ENCODE results near the gene COL4A1. TPM values are rescaled to one million over a fixed set of nuclear protein-coding genes. Genes with fewer than 3 reads are reported as not detected.

The COL4A1 gene
- total RNA-seq, 2 donors from 2014 or later: 80.4 to 253 TPM

GRCh38 chr13:110310541-110311442 lies 3.8 kb upstream of the COL4A1 start:
- DNase-seq (no peak), ATAC-seq (no peak)
- WGBS, 2 donors: 59 to 70% methylated on average over 9 to 14 of the region's 14 CpGs
- no peak overlapping the region for H3K4me3 ChIP-seq
- intact Hi-C loops (cut with DNase I): no loop called here
- no peak for TF ChIP-seq POLR2A (IDR thresholded peaks at IDR 0.05)
- no peak for TF ChIP-seq CTCF (IDR thresholded peaks at IDR 0.05)
- H3K36me3 ChIP-seq (replicated peaks in 1 of 2; ENCODE audit: insufficient read depth in 1 of 2, low read depth in 2 of 2): no peaks in the 10 kb centered on the region
- peak overlapping the region in 1 of 4 donors; percentile 5 for H3K27ac ChIP-seq
- H3K4me1 ChIP-seq: peaks cover 57% of the 10 kb centered on the region
- no peaks in the 10 kb centered on the region for H3K9me3 ChIP-seq
- peaks cover 0 to 6% of the 10 kb centered on the region in 2 donors for H3K27me3 ChIP-seq

- ATAC-seq (no peak), DNase-seq (no peak)
- peak overlapping the region in 2 of 4 donors; percentile 77 to 82 for H3K27ac ChIP-seq
- 79 to 80% methylated on average over 16 of the region's 16 CpGs for WGBS, 2 donors
- no peak overlapping the region for H3K4me3 ChIP-seq
- H3K36me3 ChIP-seq (replicated peaks in 1 of 2; ENCODE audit: insufficient read depth in 1 of 2, low read depth in 2 of 2): no peaks in the 10 kb centered on the region
- TF ChIP-seq CTCF (IDR thresholded peaks at IDR 0.05) (no peak), POLR2A (IDR thresholded peaks at IDR 0.05) (no peak)
- intact Hi-C loops (cut with DNase I): no loop called here
- H3K9me3 ChIP-seq: no peaks in the 10 kb centered on the region
- peaks cover 0 to 6% of the 10 kb centered on the region in 2 donors for H3K27me3 ChIP-seq
- peaks cover 57% of the 10 kb centered on the region for H3K4me1 ChIP-seq
These were observed 2.9 kb upstream of the COL4A1 start for GRCh38 chr13:110309661-110310524.

GRCh38 chr13:110308656-110309359 lies 1.9 kb upstream of the COL4A1 start:
- intact Hi-C loops (cut with DNase I): no loop called here
- no peaks in the 10 kb centered on the region for H3K9me3 ChIP-seq
- H3K4me3 ChIP-seq: peak overlapping the region in 1 of 2 donors; percentile 4
- H3K4me1 ChIP-seq: peaks cover 65% of the 10 kb centered on the region
- peak overlapping the region in 3 of 4 donors; percentile 77 to 82 (median 77) for H3K27ac ChIP-seq
- DNase-seq (peak in 3 of 4 donors; percentile 26 to 51 (median 46)), ATAC-seq (peak; percentile 43)
- no peak for TF ChIP-seq CTCF (IDR thresholded peaks at IDR 0.05)
- TF ChIP-seq POLR2A (IDR thresholded peaks at IDR 0.05): peak in 1 of 3 donors; percentile 37
- 5% methylated on average over 31 of the region's 31 CpGs for WGBS, 2 donors
- no peaks in the 10 kb centered on the region for H3K36me3 ChIP-seq (replicated peaks in 1 of 2; ENCODE audit: insufficient read depth in 1 of 2, low read depth in 2 of 2)
- peaks cover 0 to 6% of the 10 kb centered on the region in 2 donors for H3K27me3 ChIP-seq

GRCh38 chr13:110307767-110308655 lies 1.1 kb upstream of the COL4A1 start:
- TF ChIP-seq CTCF (IDR thresholded peaks at IDR 0.05) (no peak), POLR2A (IDR thresholded peaks at IDR 0.05) (peak in 1 of 3 donors; percentile 13)
- Histone ChIP-seq H3K4me1 (peaks cover 73% of the 10 kb centered on the region), H3K4me3 (peak overlapping the region; percentile 19 to 41), H3K27me3 (peaks cover 0 to 6% of the 10 kb centered on the region in 2 donors), H3K36me3 (replicated peaks in 1 of 2; ENCODE audit: insufficient read depth in 1 of 2, low read depth in 2 of 2) (no peaks in the 10 kb centered on the region), H3K9me3 (no peaks in the 10 kb centered on the region), H3K27ac (peak overlapping the region; percentile 18 to 82 (median 77))
- ATAC-seq: peak; percentile 10
- intact Hi-C loops (cut with DNase I): no loop called here
- 1% methylated on average over 29 to 64 of the region's 64 CpGs for WGBS, 2 donors
- peak in 1 of 4 donors; percentile 21 for DNase-seq
